Keratinocyte (primary cell): ENCODE measurements around the gene RAB6A.

Source experiments
- EZH2 ChIP-seq: IDR thresholded peaks from one replicate; pipeline ENCODE4 v1.6.1; 2012; ENCODE audit warnings: inconsistent platforms, mild to moderate bottlenecking, low read length, moderate library complexity
- TF ChIP-seq, protein P1 (sequence below), 3 experiments: IDR thresholded peaks in 1 of 3; conservative IDR thresholded peaks in 1 of 3; optimal IDR thresholded peaks in 1 of 3; 2 replicates in 2 of 3; 3 replicates in 1 of 3; pipeline versions ENCODE3 to v1.5.1; 2011; ENCODE audit warnings: low read length in 3 of 3, mild to moderate bottlenecking in 3 of 3, moderate library complexity in 2 of 3, control low read depth in 1 of 3, inconsistent platforms in 1 of 3; ENCODE audit not compliant: insufficient read depth in 2 of 3; ENCODE audit errors: extremely low read depth in 1 of 3

DNA sequence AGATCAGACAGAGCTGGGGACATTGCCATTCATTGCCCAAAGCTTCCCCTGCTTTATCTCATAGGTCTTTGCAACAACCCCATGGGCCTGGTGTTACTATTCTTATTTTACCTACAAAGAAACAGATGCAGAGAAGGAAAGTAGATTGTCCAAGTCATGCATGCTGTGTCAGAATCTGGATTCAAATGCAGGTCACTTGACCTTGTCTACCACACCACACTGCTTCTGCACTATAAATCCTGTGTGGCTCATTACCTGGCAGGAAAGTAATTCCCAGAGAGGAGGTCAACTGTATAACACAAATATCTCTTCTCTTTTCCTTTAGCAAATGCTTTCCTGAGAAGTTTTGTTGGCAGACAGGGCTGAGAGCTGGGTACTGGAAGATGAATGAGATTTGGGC is 96.0 kb downstream of the RAB6A start:
- TF ChIP-seq, protein P1, sequence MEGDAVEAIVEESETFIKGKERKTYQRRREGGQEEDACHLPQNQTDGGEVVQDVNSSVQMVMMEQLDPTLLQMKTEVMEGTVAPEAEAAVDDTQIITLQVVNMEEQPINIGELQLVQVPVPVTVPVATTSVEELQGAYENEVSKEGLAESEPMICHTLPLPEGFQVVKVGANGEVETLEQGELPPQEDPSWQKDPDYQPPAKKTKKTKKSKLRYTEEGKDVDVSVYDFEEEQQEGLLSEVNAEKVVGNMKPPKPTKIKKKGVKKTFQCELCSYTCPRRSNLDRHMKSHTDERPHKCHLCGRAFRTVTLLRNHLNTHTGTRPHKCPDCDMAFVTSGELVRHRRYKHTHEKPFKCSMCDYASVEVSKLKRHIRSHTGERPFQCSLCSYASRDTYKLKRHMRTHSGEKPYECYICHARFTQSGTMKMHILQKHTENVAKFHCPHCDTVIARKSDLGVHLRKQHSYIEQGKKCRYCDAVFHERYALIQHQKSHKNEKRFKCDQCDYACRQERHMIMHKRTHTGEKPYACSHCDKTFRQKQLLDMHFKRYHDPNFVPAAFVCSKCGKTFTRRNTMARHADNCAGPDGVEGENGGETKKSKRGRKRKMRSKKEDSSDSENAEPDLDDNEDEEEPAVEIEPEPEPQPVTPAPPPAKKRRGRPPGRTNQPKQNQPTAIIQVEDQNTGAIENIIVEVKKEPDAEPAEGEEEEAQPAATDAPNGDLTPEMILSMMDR (optimal IDR thresholded peaks at IDR 0.05 in 1 of 3, IDR thresholded peaks at IDR 0.05 in 1 of 3, conservative IDR thresholded peaks at IDR 0.05 in 1 of 3; ENCODE audit: extremely low read depth in 1 of 3, insufficient read depth in 2 of 3, low read length in 3 of 3), result no peak
- TF ChIP-seq EZH2, result no peak
